Measurements from ENCODE around the gene ARAF.

Gene ARAF

DNA sequence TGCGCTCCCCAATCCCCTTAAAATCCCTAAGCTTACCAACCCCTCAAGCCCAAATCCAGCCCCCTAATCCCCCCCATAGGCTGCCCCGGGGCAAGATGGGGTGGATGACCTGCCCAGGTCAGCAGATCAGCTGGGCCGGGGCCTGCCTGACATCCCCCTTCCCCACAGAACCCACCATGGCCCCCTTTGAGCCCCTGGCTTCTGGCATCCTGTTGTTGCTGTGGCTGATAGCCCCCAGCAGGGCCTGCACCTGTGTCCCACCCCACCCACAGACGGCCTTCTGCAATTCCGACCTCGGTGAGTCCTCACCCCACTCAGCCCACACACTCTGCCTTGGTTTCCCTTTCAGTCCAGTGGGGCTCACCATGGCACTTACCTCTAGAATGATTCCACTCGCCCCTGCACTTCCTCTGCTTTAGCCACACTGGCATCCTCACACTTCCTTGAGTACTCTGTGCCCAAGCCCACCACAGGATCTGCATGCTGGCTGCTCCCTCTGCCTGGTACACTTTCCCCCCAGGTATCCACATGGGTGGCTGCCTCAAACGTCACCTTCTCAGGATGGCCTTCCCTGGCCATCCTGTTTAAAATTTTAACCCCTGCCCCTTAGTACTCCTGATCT, 22.3 kb downstream of the ARAF start (continued):
- TF ChIP-seq, protein P1, sequence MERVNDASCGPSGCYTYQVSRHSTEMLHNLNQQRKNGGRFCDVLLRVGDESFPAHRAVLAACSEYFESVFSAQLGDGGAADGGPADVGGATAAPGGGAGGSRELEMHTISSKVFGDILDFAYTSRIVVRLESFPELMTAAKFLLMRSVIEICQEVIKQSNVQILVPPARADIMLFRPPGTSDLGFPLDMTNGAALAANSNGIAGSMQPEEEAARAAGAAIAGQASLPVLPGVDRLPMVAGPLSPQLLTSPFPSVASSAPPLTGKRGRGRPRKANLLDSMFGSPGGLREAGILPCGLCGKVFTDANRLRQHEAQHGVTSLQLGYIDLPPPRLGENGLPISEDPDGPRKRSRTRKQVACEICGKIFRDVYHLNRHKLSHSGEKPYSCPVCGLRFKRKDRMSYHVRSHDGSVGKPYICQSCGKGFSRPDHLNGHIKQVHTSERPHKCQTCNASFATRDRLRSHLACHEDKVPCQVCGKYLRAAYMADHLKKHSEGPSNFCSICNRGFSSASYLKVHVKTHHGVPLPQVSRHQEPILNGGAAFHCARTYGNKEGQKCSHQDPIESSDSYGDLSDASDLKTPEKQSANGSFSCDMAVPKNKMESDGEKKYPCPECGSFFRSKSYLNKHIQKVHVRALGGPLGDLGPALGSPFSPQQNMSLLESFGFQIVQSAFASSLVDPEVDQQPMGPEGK (CRISPR knock-in tag; IDR thresholded peaks at IDR 0.05; ENCODE audit: borderline replicate concordance) = no peak
- TF ChIP-seq BACH2 (CRISPR knock-in tag; IDR thresholded peaks at IDR 0.05; ENCODE audit: borderline replicate concordance) = no peak

DNA sequence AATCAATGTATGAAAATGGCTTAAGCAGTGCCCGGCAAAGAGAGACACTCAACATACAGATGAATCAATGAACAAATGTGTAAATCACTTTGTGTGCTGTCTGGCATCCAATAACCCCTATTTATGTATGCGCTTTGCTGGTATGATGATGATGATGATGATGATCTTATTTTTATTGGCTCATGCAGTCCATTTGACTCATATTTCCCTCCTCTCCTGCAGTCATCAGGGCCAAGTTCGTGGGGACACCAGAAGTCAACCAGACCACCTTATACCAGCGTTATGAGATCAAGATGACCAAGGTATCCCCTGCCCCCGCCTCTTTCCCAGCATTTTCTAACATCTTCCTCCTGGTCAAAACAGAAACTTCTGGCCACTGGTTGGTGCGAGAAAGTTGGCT, 23.7 kb downstream of the ARAF start:
- ATAC-seq = no peak
- TF ChIP-seq ISL1 (CRISPR knock-in tag; IDR thresholded peaks at IDR 0.05) (no peak), ARNTL (CRISPR knock-in tag; IDR thresholded peaks at IDR 0.05; ENCODE audit: borderline replicate concordance, low read depth) (no peak), BACH2 (CRISPR knock-in tag; IDR thresholded peaks at IDR 0.05; ENCODE audit: borderline replicate concordance) (no peak), PPARA (CRISPR knock-in tag; IDR thresholded peaks at IDR 0.05; ENCODE audit: borderline replicate concordance) (no peak), ZFP3 (CRISPR knock-in tag; IDR thresholded peaks at IDR 0.05) (no peak), OSR1 (CRISPR knock-in tag; IDR thresholded peaks at IDR 0.05) (no peak)
- TF ChIP-seq, protein P2, sequence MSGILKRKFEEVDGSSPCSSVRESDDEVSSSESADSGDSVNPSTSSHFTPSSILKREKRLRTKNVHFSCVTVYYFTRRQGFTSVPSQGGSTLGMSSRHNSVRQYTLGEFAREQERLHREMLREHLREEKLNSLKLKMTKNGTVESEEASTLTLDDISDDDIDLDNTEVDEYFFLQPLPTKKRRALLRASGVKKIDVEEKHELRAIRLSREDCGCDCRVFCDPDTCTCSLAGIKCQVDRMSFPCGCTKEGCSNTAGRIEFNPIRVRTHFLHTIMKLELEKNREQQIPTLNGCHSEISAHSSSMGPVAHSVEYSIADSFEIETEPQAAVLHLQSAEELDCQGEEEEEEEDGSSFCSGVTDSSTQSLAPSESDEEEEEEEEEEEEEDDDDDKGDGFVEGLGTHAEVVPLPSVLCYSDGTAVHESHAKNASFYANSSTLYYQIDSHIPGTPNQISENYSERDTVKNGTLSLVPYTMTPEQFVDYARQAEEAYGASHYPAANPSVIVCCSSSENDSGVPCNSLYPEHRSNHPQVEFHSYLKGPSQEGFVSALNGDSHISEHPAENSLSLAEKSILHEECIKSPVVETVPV (CRISPR knock-in tag; IDR thresholded peaks at IDR 0.05) = no peak

DNA sequence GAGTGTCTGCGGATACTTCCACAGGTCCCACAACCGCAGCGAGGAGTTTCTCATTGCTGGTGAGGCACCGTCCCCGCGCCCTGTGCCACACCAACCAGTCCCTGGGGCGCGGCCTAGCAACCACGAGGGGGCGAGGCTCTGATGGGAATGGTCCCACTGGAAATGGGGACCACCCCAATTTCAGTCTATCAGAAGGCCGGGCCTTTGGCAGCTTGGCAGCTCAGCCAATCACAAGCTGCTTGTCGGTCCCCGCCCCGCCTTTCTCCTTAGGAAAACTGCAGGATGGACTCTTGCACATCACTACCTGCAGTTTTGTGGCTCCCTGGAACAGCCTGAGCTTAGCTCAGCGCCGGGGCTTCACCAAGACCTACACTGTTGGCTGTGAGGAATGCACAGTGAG, 24.3 kb downstream of the ARAF start:
- no peak for ATAC-seq
- TF ChIP-seq RARB (CRISPR knock-in tag; IDR thresholded peaks at IDR 0.05) (no peak), ARNTL (CRISPR knock-in tag; IDR thresholded peaks at IDR 0.05; ENCODE audit: borderline replicate concordance, low read depth) (no peak), OSR1 (CRISPR knock-in tag; IDR thresholded peaks at IDR 0.05) (no peak)
- TF ChIP-seq, protein P1 (CRISPR knock-in tag; IDR thresholded peaks at IDR 0.05; ENCODE audit: borderline replicate concordance) = no peak
- TF ChIP-seq, protein P3, sequence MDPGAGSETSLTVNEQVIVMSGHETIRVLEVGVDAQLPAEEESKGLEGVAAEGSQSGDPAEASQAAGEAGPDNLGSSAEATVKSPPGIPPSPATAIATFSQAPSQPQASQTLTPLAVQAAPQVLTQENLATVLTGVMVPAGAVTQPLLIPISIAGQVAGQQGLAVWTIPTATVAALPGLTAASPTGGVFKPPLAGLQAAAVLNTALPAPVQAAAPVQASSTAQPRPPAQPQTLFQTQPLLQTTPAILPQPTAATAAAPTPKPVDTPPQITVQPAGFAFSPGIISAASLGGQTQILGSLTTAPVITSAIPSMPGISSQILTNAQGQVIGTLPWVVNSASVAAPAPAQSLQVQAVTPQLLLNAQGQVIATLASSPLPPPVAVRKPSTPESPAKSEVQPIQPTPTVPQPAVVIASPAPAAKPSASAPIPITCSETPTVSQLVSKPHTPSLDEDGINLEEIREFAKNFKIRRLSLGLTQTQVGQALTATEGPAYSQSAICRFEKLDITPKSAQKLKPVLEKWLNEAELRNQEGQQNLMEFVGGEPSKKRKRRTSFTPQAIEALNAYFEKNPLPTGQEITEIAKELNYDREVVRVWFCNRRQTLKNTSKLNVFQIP (CRISPR knock-in tag; IDR thresholded peaks at IDR 0.05; ENCODE audit: borderline replicate concordance, low read depth) = no peak

DNA sequence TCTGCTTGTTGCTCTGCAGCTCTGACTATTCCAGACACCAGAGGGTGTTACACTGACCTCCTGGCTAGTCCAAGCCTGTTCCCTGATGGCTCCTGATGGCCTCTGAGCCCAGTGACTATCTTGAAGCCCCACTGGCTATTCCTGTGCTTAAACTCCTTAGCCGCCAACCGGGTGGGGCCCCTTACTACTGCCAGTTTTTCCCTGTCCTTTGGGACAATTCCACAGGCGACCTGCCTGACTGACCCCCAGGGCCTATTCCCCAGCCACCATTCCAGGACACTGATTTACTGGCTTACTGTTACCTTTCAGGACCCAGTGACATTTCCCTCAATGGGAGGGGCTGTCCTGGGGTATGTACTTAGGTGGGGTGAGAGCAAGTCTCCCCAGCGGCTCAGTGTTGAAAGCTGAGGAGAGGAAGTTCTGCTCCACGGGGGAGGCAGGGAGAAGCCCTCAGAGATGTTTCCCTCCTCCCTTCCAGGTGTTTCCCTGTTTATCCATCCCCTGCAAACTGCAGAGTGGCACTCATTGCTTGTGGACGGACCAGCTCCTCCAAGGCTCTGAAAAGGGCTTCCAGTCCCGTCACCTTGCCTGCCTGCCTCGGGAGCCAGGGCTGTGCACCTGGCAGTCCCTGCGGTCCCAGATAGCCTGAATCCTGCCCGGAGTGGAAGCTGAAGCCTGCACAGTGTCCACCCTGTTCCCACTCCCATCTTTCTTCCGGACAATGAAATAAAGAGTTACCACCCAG, 25.2 kb downstream of the ARAF start:
- TF ChIP-seq, protein P2 (CRISPR knock-in tag; IDR thresholded peaks at IDR 0.05) = no peak
- no peak for TF ChIP-seq ZFP3 (CRISPR knock-in tag; IDR thresholded peaks at IDR 0.05)
- no peak for TF ChIP-seq RARB (CRISPR knock-in tag; IDR thresholded peaks at IDR 0.05)
- no peak for TF ChIP-seq ESRRG (CRISPR knock-in tag; IDR thresholded peaks at IDR 0.05)
- TF ChIP-seq TCF4 (CRISPR knock-in tag; IDR thresholded peaks at IDR 0.05; ENCODE audit: borderline replicate concordance) = no peak
- TF ChIP-seq ZC3H10 (CRISPR knock-in tag; IDR thresholded peaks at IDR 0.05) = no peak
- no peak for TF ChIP-seq ISL1 (CRISPR knock-in tag; IDR thresholded peaks at IDR 0.05)
- no peak for TF ChIP-seq ARNTL (CRISPR knock-in tag; IDR thresholded peaks at IDR 0.05; ENCODE audit: borderline replicate concordance, low read depth)
- no peak for TF ChIP-seq ZNF8 (CRISPR knock-in tag; IDR thresholded peaks at IDR 0.05)
- TF ChIP-seq GLIS3 (CRISPR knock-in tag; IDR thresholded peaks at IDR 0.05) = no peak
- TF ChIP-seq BACH2 (CRISPR knock-in tag; IDR thresholded peaks at IDR 0.05; ENCODE audit: borderline replicate concordance) = no peak
- no peak for TF ChIP-seq ZFP30 (CRISPR knock-in tag; IDR thresholded peaks at IDR 0.05)
- TF ChIP-seq OSR1 (CRISPR knock-in tag; IDR thresholded peaks at IDR 0.05) = no peak
- TF ChIP-seq PPARA (CRISPR knock-in tag; IDR thresholded peaks at IDR 0.05; ENCODE audit: borderline replicate concordance) = no peak
- TF ChIP-seq ZNF565 (CRISPR knock-in tag; conservative IDR thresholded peaks at IDR 0.05; ENCODE audit: low read depth) = no peak
- TF ChIP-seq TOX (CRISPR knock-in tag; IDR thresholded peaks at IDR 0.05; ENCODE audit: borderline replicate concordance) = no peak
- TF ChIP-seq, protein P3 (CRISPR knock-in tag; IDR thresholded peaks at IDR 0.05; ENCODE audit: borderline replicate concordance, low read depth) = no peak
- TF ChIP-seq, protein P1 (CRISPR knock-in tag; IDR thresholded peaks at IDR 0.05; ENCODE audit: borderline replicate concordance) = no peak
- no peak for TF ChIP-seq SNAI2 (CRISPR knock-in tag; IDR thresholded peaks at IDR 0.05)
- no peak for ATAC-seq

Data from SK-N-SH treated with all-trans-retinoic acid at 6 μM for 48 hours (cell line).